Naive thymus-derived CD4-positive, alpha-beta T cell (primary cell): ENCODE measurements around the gene NRCAM. TPM values are rescaled to one million over a fixed set of nuclear protein-coding genes. Genes with fewer than 3 reads are reported as not detected.

Experiments
- ATAC-seq: fragments of 150-1000 bp; cut with Tn5 transposase; 2 replicates; pipeline ENCODE4 v1.10.0; 2021; ENCODE audit warnings: mild to moderate bottlenecking, moderate library complexity
- CTCF ChIA-PET: fragments of 350-600 bp; sonication (Branson Sonifier 250); formaldehyde crosslinking; loops from one replicate; lab custom pipeline; 2021; ENCODE audit warnings: antibody characterized with exemption; lab: Charles Lee
- POLR2A ChIA-PET: fragments of 350-600 bp; sonication (Branson Sonifier 250); formaldehyde crosslinking; loops from one replicate; lab custom pipeline; 2021; ENCODE audit warnings: antibody characterized with exemption, inconsistent platforms; lab: Charles Lee
- DNase-seq, 9 donors: peaks; one replicate each; pipeline versions ENCODE4 v3.0.0 to v3.0.0-alpha.2; 2020 to 2022; ENCODE audit warnings: mixed read lengths in 1 of 9
- H3K27ac ChIP-seq: one replicate; pipeline ENCODE4 v1.7.0; 2013; ENCODE audit warnings: mild to moderate bottlenecking, low read depth, low read length, moderate library complexity
- H3K27me3 ChIP-seq, 2 donors: one replicate each; pipeline ENCODE4 v1.7.0; 2013; ENCODE audit warnings: low read length in 2 of 2, mild to moderate bottlenecking in 2 of 2, moderate library complexity in 2 of 2; ENCODE audit not compliant: control insufficient read depth in 2 of 2, insufficient read depth in 2 of 2
- H3K36me3 ChIP-seq, 3 experiments: 1 replicate in 2 of 3; 2 replicates in 1 of 3; pipeline ENCODE4 v1.7.0; 2013; ENCODE audit warnings: low read length in 3 of 3, mild to moderate bottlenecking in 3 of 3, moderate library complexity in 1 of 3; ENCODE audit not compliant: insufficient read depth in 3 of 3, control insufficient read depth in 2 of 3
- H3K4me1 ChIP-seq, 2 donors: one replicate each; pipeline ENCODE4 v1.7.0; 2013; ENCODE audit warnings: low read length in 2 of 2, mild to moderate bottlenecking in 2 of 2, moderate library complexity in 1 of 2; ENCODE audit not compliant: control insufficient read depth in 2 of 2, insufficient read depth in 2 of 2
- H3K4me3 ChIP-seq: 2 replicates; pipeline ENCODE4 v1.7.0; 2013; ENCODE audit warnings: mild to moderate bottlenecking, low read length
- H3K9me3 ChIP-seq, 3 experiments: 1 replicate in 2 of 3; 2 replicates in 1 of 3; pipeline ENCODE4 v1.7.0; 2013; ENCODE audit warnings: low read length in 3 of 3; ENCODE audit not compliant: control insufficient read depth in 2 of 3
- H3K27ac Mint-ChIP-seq, 9 donors: one replicate each; pipeline ENCODE4 v1.8.0; 2020 to 2022; ENCODE audit warnings: mixed read lengths in 9 of 9, mild to moderate bottlenecking in 8 of 9, moderate library complexity in 5 of 9, inconsistent platforms in 2 of 9
- H3K27me3 Mint-ChIP-seq, 5 donors: one replicate each; pipeline ENCODE4 v1.8.0; 2021 to 2022; ENCODE audit warnings: mixed read lengths in 5 of 5, mild to moderate bottlenecking in 1 of 5
- H3K36me3 Mint-ChIP-seq, 5 donors: one replicate each; pipeline ENCODE4 v1.8.0; 2020 to 2022; ENCODE audit warnings: mixed read lengths in 5 of 5, mild to moderate bottlenecking in 3 of 5, inconsistent platforms in 1 of 5
- H3K4me1 Mint-ChIP-seq, 7 donors: one replicate each; pipeline ENCODE4 v1.8.0; 2020 to 2022; ENCODE audit warnings: mixed read lengths in 7 of 7, mild to moderate bottlenecking in 3 of 7, inconsistent platforms in 1 of 7
- H3K4me3 Mint-ChIP-seq, 10 donors: one replicate each; pipeline ENCODE4 v1.8.0; 2020 to 2022; ENCODE audit warnings: mild to moderate bottlenecking in 10 of 10, mixed read lengths in 10 of 10, moderate library complexity in 6 of 10, inconsistent platforms in 2 of 10
- H3K9me3 Mint-ChIP-seq, 11 donors: one replicate each; pipeline ENCODE4 v1.8.0; 2020 to 2022; ENCODE audit warnings: mixed read lengths in 11 of 11, mild to moderate bottlenecking in 4 of 11, inconsistent platforms in 1 of 11, moderate library complexity in 1 of 11
- intact Hi-C, 2 donors: fragments of 100-400 bp; cut with micrococcal nuclease; formaldehyde crosslinking; loops; one replicate each; pipeline ENCODE4 v1.15.1; 2023
- polyA plus RNA-seq, 2 donors: library from polyadenylated mRNA; unstranded; fragments of 300-500 nt; fragmentation: Illumina TruSeq; gene quantifications; one replicate each; pipeline ENCODE4 v1.2.3, GENCODE V29; 2021
- total RNA-seq, 6 experiments: library from RNA in 5 of 6; stranded (reverse) in 5 of 6; gene quantifications; 1 replicate in 5 of 6; 2 replicates in 1 of 6; pipeline ENCODE4 v1.2.3 and lab custom pipeline; 2021 to 2026

NRCAM gene
- total and polyA plus RNA-seq, 7 experiments from 2014 or later, result 2.1 to 13.6 (median 6.4) TPM; not detected in 1

DNA sequence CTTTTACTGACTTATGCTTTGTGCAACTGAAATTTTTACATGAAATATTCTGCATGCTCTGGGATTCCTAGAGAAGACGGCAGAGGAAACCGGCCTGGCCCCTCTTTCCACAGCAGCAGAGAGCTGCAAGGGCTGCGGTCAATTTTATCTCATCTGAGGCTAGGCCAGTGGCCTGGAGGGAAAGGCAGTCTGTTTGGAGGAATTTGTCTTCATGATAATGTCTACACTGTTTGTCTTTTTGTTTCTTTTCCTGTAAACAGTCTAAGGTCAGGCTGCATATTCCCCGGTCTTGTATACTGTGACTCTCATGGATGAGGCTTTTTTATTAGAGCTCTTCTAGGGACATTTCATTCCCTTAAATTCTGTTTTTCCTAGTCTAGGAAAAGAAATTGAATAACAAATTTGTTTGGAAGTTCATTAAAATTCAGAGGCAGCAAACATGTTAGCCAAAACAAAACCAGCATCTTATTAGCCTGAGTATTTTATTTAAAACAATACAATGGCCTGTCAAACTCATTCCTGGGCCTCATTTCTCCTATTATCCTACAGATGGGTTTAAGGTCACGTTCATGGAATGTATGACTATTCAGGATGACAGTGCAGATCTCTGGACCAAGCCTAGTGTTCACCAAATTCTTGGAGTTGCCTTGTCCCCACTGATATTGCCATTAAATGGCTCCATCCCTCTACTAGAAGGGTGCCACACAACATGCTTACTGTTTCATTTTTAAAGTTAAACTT is 352.5 kb downstream of the NRCAM start:
- ATAC-seq, result no peak
- Histone ChIP-seq H3K9me3 (no peaks in the 10 kb centered on the region), H3K4me1 (no peaks in the 10 kb centered on the region), H3K36me3 (no peaks in the 10 kb centered on the region), H3K4me3 (no peak overlapping the region), H3K27ac (no peak overlapping the region), H3K27me3 (no peaks in the 10 kb centered on the region)
- peaks cover 0 to 12% (median 5%) of the 10 kb centered on the region in 5 donors for H3K27me3 Mint-ChIP-seq
- POLR2A ChIA-PET, result no interaction called here
- no peaks in the 10 kb centered on the region for H3K4me1 Mint-ChIP-seq
- CTCF ChIA-PET, result no interaction called here
- intact Hi-C loops, result no loop called here
- no peak overlapping the region for H3K27ac Mint-ChIP-seq
- DNase-seq, result no peak
- H3K9me3 Mint-ChIP-seq, result no peaks in the 10 kb centered on the region
- no peak overlapping the region for H3K4me3 Mint-ChIP-seq
- no peaks in the 10 kb centered on the region for H3K36me3 Mint-ChIP-seq

DNA sequence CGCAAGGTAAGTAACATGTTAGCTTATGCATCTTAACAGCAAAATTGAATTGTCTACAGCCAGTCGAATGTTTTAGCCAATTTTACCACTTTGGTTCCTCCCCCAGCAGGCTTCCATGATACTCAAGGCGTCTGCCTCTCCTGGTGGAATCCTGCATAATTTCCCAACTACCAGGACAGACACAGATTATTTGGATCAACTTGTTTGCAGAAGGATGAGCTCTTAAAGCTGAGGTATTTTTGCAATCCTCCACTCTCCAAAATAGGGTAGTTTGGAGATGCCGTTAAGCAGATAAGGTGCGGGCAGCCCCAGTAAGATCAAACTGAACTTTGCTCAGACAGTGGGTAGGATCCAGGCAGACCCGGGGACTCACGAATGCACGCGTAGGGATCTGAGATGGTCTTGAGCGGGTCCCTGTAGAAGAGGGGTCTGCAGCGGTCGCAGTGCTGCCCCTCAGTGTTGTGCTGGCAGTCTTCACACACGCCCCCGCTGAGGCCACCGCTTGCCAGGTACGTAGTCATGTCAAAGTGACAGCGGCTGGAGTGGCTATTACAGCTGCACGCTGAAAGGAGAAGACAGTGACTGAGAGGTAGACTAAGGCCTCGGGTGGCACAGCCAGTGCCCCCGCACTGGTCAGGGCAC is 353.4 kb downstream of the NRCAM start:
- DNase-seq (no peak), ATAC-seq (no peak)
- intact Hi-C loops, result no loop called here
- Histone ChIP-seq H3K4me3 (no peak overlapping the region), H3K4me1 (no peaks in the 10 kb centered on the region), H3K9me3 (no peaks in the 10 kb centered on the region), H3K27ac (no peak overlapping the region), H3K27me3 (no peaks in the 10 kb centered on the region), H3K36me3 (no peaks in the 10 kb centered on the region)
- POLR2A ChIA-PET, result interaction anchor here (0.5 kb wide), 1 partner anchor 9 kb away, joined by 4 read pairs; no protein-coding TSS in a partner anchor
- Mint-ChIP-seq H3K27me3 (peaks cover 0 to 16% (median 6%) of the 10 kb centered on the region in 5 donors), H3K9me3 (no peaks in the 10 kb centered on the region), H3K36me3 (no peaks in the 10 kb centered on the region), H3K4me1 (no peaks in the 10 kb centered on the region), H3K27ac (no peak overlapping the region), H3K4me3 (no peak overlapping the region)
- CTCF ChIA-PET, result no interaction called here

DNA sequence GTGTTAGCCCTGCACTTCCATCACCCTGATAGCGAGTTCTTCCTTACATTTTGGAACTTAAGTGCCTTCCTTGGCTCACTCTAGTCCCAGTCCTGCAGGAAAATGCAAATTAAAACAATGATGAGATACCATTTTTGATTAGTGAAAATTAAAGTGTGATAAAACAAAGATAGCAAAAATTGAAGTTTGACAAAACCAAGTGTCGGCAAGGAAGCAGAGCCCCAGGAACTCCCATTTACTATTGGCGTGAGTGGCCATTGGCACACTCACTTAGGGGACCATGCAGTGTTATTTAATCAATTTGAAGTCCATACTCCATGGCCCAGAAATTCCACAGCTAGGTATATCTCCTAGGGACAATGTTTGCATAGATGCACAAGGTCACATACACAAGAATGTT is 354.5 kb downstream of the NRCAM start:
- H3K9me3 Mint-ChIP-seq, result no peaks in the 10 kb centered on the region
- H3K4me3 Mint-ChIP-seq, result no peak overlapping the region
- peaks cover 0 to 16% (median 6%) of the 10 kb centered on the region in 5 donors for H3K27me3 Mint-ChIP-seq
- H3K4me3 ChIP-seq, result no peak overlapping the region
- ChIA-PET CTCF (no interaction called here), POLR2A (no interaction called here)
- no peak for ATAC-seq
- H3K27ac Mint-ChIP-seq, result no peak overlapping the region
- H3K9me3 ChIP-seq, result no peaks in the 10 kb centered on the region
- intact Hi-C loops, result no loop called here
- H3K27me3 ChIP-seq, result no peaks in the 10 kb centered on the region
- H3K4me1 ChIP-seq, result no peaks in the 10 kb centered on the region
- no peak for DNase-seq
- H3K36me3 Mint-ChIP-seq, result no peaks in the 10 kb centered on the region
- H3K4me1 Mint-ChIP-seq, result no peaks in the 10 kb centered on the region
- no peaks in the 10 kb centered on the region for H3K36me3 ChIP-seq
- no peak overlapping the region for H3K27ac ChIP-seq

DNA sequence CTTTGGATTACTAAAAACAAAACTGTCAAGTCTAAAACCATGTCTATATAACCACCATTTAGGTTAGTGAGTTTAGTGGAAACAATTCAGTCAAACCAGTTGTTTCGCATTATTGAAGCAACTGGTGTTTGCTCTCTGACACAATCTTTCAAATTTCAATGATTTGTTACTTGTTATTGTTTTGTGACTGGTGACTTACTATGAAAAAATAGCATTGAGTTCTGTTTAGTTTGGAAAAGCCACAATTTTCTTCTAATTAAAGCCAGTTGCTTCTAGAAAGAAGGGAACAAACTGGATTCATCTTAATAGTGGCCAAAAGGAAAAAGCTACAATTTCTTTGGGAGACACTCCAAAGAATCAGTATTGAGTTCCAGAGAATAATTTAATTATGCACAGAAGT is 356.5 kb downstream of the NRCAM start:
- Mint-ChIP-seq H3K4me1 (no peaks in the 10 kb centered on the region), H3K27ac (no peak overlapping the region), H3K27me3 (peaks cover 0 to 22% (median 12%) of the 10 kb centered on the region in 5 donors), H3K4me3 (no peak overlapping the region), H3K9me3 (no peaks in the 10 kb centered on the region), H3K36me3 (no peaks in the 10 kb centered on the region)
- intact Hi-C loops, result no loop called here
- H3K27ac ChIP-seq, result no peak overlapping the region
- POLR2A ChIA-PET, result no interaction called here
- H3K4me3 ChIP-seq, result no peak overlapping the region
- CTCF ChIA-PET, result no interaction called here
- H3K4me1 ChIP-seq, result no peaks in the 10 kb centered on the region
- DNase-seq, result no peak
- H3K36me3 ChIP-seq, result no peaks in the 10 kb centered on the region
- H3K27me3 ChIP-seq, result no peaks in the 10 kb centered on the region
- H3K9me3 ChIP-seq, result no peaks in the 10 kb centered on the region
- no peak for ATAC-seq

DNA sequence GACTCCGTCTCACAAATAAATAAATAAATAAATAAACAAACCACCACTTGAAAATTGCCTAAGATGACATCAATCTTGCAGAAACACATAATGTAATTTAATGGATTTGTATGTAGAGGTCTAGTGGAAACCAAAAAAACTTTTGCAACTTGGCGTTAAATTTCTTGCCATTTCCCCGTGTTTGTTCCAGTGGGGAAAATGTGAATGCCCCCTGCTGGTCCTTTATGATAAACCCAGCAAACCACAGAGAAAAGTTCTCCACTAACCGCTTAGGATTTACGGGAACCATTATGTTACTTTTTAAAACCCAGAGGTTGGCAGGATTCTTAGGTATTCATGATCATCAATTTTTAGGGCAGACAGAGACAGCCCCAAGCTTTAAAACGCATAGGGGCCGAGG is 358.5 kb downstream of the NRCAM start:
- intact Hi-C loops, result no loop called here
- ChIA-PET POLR2A (no interaction called here), CTCF (no interaction called here)
- Histone ChIP-seq H3K9me3 (no peaks in the 10 kb centered on the region), H3K4me1 (no peaks in the 10 kb centered on the region), H3K4me3 (no peak overlapping the region), H3K36me3 (no peaks in the 10 kb centered on the region), H3K27me3 (no peaks in the 10 kb centered on the region), H3K27ac (no peak overlapping the region)
- H3K4me3 Mint-ChIP-seq, result no peak overlapping the region
- no peak for ATAC-seq
- H3K36me3 Mint-ChIP-seq, result no peaks in the 10 kb centered on the region
- H3K27me3 Mint-ChIP-seq, result peaks cover 5 to 23% (median 13%) of the 10 kb centered on the region in 5 donors
- H3K27ac Mint-ChIP-seq, result no peak overlapping the region
- DNase-seq, result no peak
- H3K4me1 Mint-ChIP-seq, result no peaks in the 10 kb centered on the region
- no peaks in the 10 kb centered on the region for H3K9me3 Mint-ChIP-seq

Other genes starting within 250 kb of the NRCAM start
- 10 to 100 TPM; 18.5 to 89.9 (median 29.8) TPM for gene PNPLA8, start 69.7 kb upstream of the NRCAM start, total RNA-seq
- 10 to 100 TPM; 25.9 to 32.7 TPM for gene PNPLA8, start 69.7 kb upstream of the NRCAM start, polyA plus RNA-seq
- gene THAP5, start 113.3 kb upstream of the NRCAM start, total RNA-seq, result 10 to 100 TPM; 21.0 to 54.7 (median 30.8) TPM
- 10 to 100 TPM; 23.1 to 28.7 TPM for gene THAP5, start 113.3 kb upstream of the NRCAM start, polyA plus RNA-seq
- 10 to 100 TPM; 22.7 to 50.0 (median 29.3) TPM for gene DNAJB9, start 113.4 kb upstream of the NRCAM start, total RNA-seq
- gene DNAJB9, start 113.4 kb upstream of the NRCAM start, polyA plus RNA-seq, result 10 to 100 TPM; 16.8 to 37.3 TPM